NCI-H345 treated with DMSO at 0.1 percent for 48 hours (cell line): ENCODE data around the gene CALHM3.
A peak's percentile ranks its signal among the peaks of the same experiment; 100 is the strongest.

Experiments
- DNase-seq: peaks from one replicate; lab custom pipeline; 2025; ENCODE audit not compliant: unreplicated experiment; lab: John Stamatoyannopoulos, UW

CALHM3 gene

GRCh38 chr10:103475437-103475836 is 3.6 kb downstream of the CALHM3 start:
- no peak for DNase-seq

- DNase-seq, result no peak
Measured at GRCh38 chr10:103474077-103474476, 5.0 kb downstream of the CALHM3 start.

- DNase-seq, result no peak
Measured at GRCh38 chr10:103473261-103473671, 5.8 kb downstream of the CALHM3 start.

GRCh38 chr10:103472005-103472404 is 7.0 kb downstream of the CALHM3 start:
- DNase-seq, result no peak

GRCh38 chr10:103470761-103471653 is 8.0 kb downstream of the CALHM3 start:
- no peak for DNase-seq

GRCh38 chr10:103469201-103469600 is 9.8 kb downstream of the CALHM3 start:
- no peak for DNase-seq

GRCh38 chr10:103467406-103467805 is 11.6 kb downstream of the CALHM3 start:
- no peak for DNase-seq

- DNase-seq, result no peak
Measured at GRCh38 chr10:103466734-103467133, 12.3 kb downstream of the CALHM3 start.

- no peak for DNase-seq
Measured at GRCh38 chr10:103465411-103466179, 13.4 kb downstream of the CALHM3 start.

- no peak for DNase-seq
Measured at GRCh38 chr10:103463499-103463898, 15.5 kb downstream of the CALHM3 start.

GRCh38 chr10:103459615-103460014 is 19.4 kb downstream of the CALHM3 start:
- DNase-seq, result no peak

- DNase-seq, result no peak
Measured at GRCh38 chr10:103458720-103459119, 20.3 kb downstream of the CALHM3 start, which contains the start of gene CALHM1. CALHM1 (minus strand) TSS chr10:103458900; CDS start chr10:103458751, 149 bp downstream.

GRCh38 chr10:103457896-103458583 is 21.0 kb downstream of the CALHM3 start:
- no peak for DNase-seq

- no peak for DNase-seq
Measured at GRCh38 chr10:103457176-103457712, 21.8 kb downstream of the CALHM3 start.

GRCh38 chr10:103456074-103456660 is 22.9 kb downstream of the CALHM3 start:
- DNase-seq, result no peak

GRCh38 chr10:103455235-103455634 is 23.8 kb downstream of the CALHM3 start:
- DNase-seq, result no peak

- DNase-seq, result no peak
Measured at GRCh38 chr10:103454026-103454425, 25.0 kb downstream of the CALHM3 start.

- DNase-seq, result no peak
Measured at GRCh38 chr10:103452506-103453230, 26.4 kb downstream of the CALHM3 start.

GRCh38 chr10:103451831-103452505 is 27.1 kb downstream of the CALHM3 start, which contains the start of gene CALHM2:
CALHM2 (minus strand) TSS chr10:103452370; CDS start chr10:103449941, 2,429 bp downstream.
- peak; percentile 21 for DNase-seq
